Progenitor cell of endocrine pancreas (in vitro differentiated cells): ENCODE results near the gene NR2C1. TPM values are rescaled to one million over a fixed set of nuclear protein-coding genes. Genes with fewer than 3 reads are reported as not detected.
"Not testable (repeated sequence)": the region's sequence is repeated elsewhere in the genome, so short reads cannot be mapped to it uniquely, and the experiment has no call there.

ENCODE experiments used
- DNase-seq: peaks from one replicate; pipeline ENCODE4 v3.0.0; 2021; ENCODE audit warnings: low spot score; ENCODE audit not compliant: unreplicated experiment
- H3K27ac Mint-ChIP-seq: 2 replicates; pipeline ENCODE4 v1.8.0; 2021; ENCODE audit warnings: mild to moderate bottlenecking, moderate library complexity, mixed read lengths
- H3K27me3 Mint-ChIP-seq: 2 replicates; pipeline ENCODE4 v1.8.0; 2021; ENCODE audit warnings: mixed read lengths
- H3K36me3 Mint-ChIP-seq: 2 replicates; pipeline ENCODE4 v1.8.0; 2022; ENCODE audit warnings: mixed read lengths; ENCODE audit not compliant: insufficient read depth
- H3K4me1 Mint-ChIP-seq: 2 replicates; pipeline ENCODE4 v1.8.0; 2021; ENCODE audit warnings: low read depth, mixed read lengths
- H3K4me3 Mint-ChIP-seq: 2 replicates; pipeline ENCODE4 v1.8.0; 2021; ENCODE audit warnings: low read depth, mild to moderate bottlenecking, moderate library complexity, mixed read lengths
- H3K9me3 Mint-ChIP-seq: 2 replicates; pipeline ENCODE4 v1.8.0; 2021; ENCODE audit warnings: low read depth, mixed read lengths
- CTCF ChIP-seq: fragments of 200-600 bp; sonication (generic); IDR thresholded peaks from one replicate; pipeline ENCODE4 v1.5.0; 2021; ENCODE audit warnings: antibody characterized with exemption, mild to moderate bottlenecking; ENCODE audit not compliant: unreplicated experiment
- total RNA-seq: library from RNA; stranded (reverse); gene quantifications from 2 replicates; pipeline ENCODE4 v1.2.1, GENCODE V29; 2021

Gene NR2C1
- total RNA-seq, 1 donor from 2014 or later, result 58.9 TPM

- no peak for DNase-seq
- Mint-ChIP-seq H3K4me1 (peaks cover 2% of the 10 kb centered on the region), H3K4me3 (no peak overlapping the region), H3K36me3 (peaks cover 11% of the 10 kb centered on the region), H3K9me3 (no peaks in the 10 kb centered on the region), H3K27me3 (no peaks in the 10 kb centered on the region), H3K27ac (no peak overlapping the region)
- no peak for TF ChIP-seq CTCF
Observed at GRCh38 chr12:94997726-94998125, 75.7 kb downstream of the NR2C1 start.

- H3K9me3 Mint-ChIP-seq, result no peaks in the 10 kb centered on the region
- H3K27me3 Mint-ChIP-seq, result no peaks in the 10 kb centered on the region
- TF ChIP-seq CTCF, result no peak
- peaks cover 11% of the 10 kb centered on the region for H3K36me3 Mint-ChIP-seq
- DNase-seq, result no peak
- no peak overlapping the region for H3K4me3 Mint-ChIP-seq
- H3K27ac Mint-ChIP-seq, result no peak overlapping the region
- no peaks in the 10 kb centered on the region for H3K4me1 Mint-ChIP-seq
Observed at GRCh38 chr12:94997061-94997460, 76.4 kb downstream of the NR2C1 start.

GRCh38 chr12:94994312-94994711 lies 79.1 kb downstream of the NR2C1 start:
- no peak for DNase-seq
- no peak for TF ChIP-seq CTCF
- no peak overlapping the region for H3K4me3 Mint-ChIP-seq
- H3K27me3 Mint-ChIP-seq, result no peaks in the 10 kb centered on the region
- no peaks in the 10 kb centered on the region for H3K9me3 Mint-ChIP-seq
- peaks cover 10% of the 10 kb centered on the region for H3K36me3 Mint-ChIP-seq
- H3K4me1 Mint-ChIP-seq, result no peaks in the 10 kb centered on the region
- no peak overlapping the region for H3K27ac Mint-ChIP-seq

- H3K27me3 Mint-ChIP-seq, H3K4me3 Mint-ChIP-seq, H3K4me1 Mint-ChIP-seq, H3K27ac Mint-ChIP-seq, H3K9me3 Mint-ChIP-seq, H3K36me3 Mint-ChIP-seq, DNase-seq: not testable (repeated sequence)
Observed at GRCh38 chr12:94993855-94994254, 79.6 kb downstream of the NR2C1 start.

GRCh38 chr12:94990222-94990621 lies 83.2 kb downstream of the NR2C1 start:
- no peak for DNase-seq
- no peak overlapping the region for H3K4me3 Mint-ChIP-seq
- no peaks in the 10 kb centered on the region for H3K9me3 Mint-ChIP-seq
- TF ChIP-seq CTCF, result no peak
- H3K4me1 Mint-ChIP-seq, result no peaks in the 10 kb centered on the region
- H3K36me3 Mint-ChIP-seq, result peaks cover 10% of the 10 kb centered on the region
- H3K27me3 Mint-ChIP-seq, result no peaks in the 10 kb centered on the region
- no peak overlapping the region for H3K27ac Mint-ChIP-seq

GRCh38 chr12:94988471-94988870 lies 84.9 kb downstream of the NR2C1 start:
- no peaks in the 10 kb centered on the region for H3K4me1 Mint-ChIP-seq
- no peak overlapping the region for H3K4me3 Mint-ChIP-seq
- no peak for TF ChIP-seq CTCF
- no peaks in the 10 kb centered on the region for H3K9me3 Mint-ChIP-seq
- no peaks in the 10 kb centered on the region for H3K27me3 Mint-ChIP-seq
- H3K27ac Mint-ChIP-seq, result no peak overlapping the region
- DNase-seq, result no peak
- H3K36me3 Mint-ChIP-seq, result peaks cover 7% of the 10 kb centered on the region
